Hematopoietic multipotent progenitor cell treated with erythropoietin and hydrocortisone succinate and interleukin-3 and kit ligand, for 8 days (in vitro differentiated cells): ENCODE data around the gene EFNA2.

Experiments used
- DNase-seq: peaks from one replicate; pipeline ENCODE4 v3.0.0-alpha.2; 2015

The EFNA2 gene

GRCh38 chr19:1249298-1249989 is 36.2 kb upstream of the EFNA2 start:
- DNase-seq = peak; percentile 95

- DNase-seq = no peak
Measured at GRCh38 chr19:1249990-1250436, 35.7 kb upstream of the EFNA2 start.

GRCh38 chr19:1250437-1251260 is 35.0 kb upstream of the EFNA2 start:
- DNase-seq = peak; percentile 43

- DNase-seq = peak; percentile 76
Measured at GRCh38 chr19:1251330-1252220, 34.1 kb upstream of the EFNA2 start.

GRCh38 chr19:1252221-1252820 is 33.4 kb upstream of the EFNA2 start:
- peak; percentile 65 for DNase-seq

GRCh38 chr19:1252821-1253513 is 32.7 kb upstream of the EFNA2 start:
- DNase-seq = peak; percentile 90

GRCh38 chr19:1253514-1254080 is 32.1 kb upstream of the EFNA2 start:
- DNase-seq = no peak

GRCh38 chr19:1254081-1254527 is 31.6 kb upstream of the EFNA2 start:
- no peak for DNase-seq

- no peak for DNase-seq
Measured at GRCh38 chr19:1254530-1255185, 31.0 kb upstream of the EFNA2 start.

GRCh38 chr19:1255186-1256161 is 30.2 kb upstream of the EFNA2 start:
- no peak for DNase-seq

GRCh38 chr19:1256646-1257474 is 28.8 kb upstream of the EFNA2 start:
- DNase-seq = no peak

GRCh38 chr19:1257475-1258162 is 28.1 kb upstream of the EFNA2 start:
- no peak for DNase-seq

GRCh38 chr19:1258163-1258492 is 27.5 kb upstream of the EFNA2 start:
- DNase-seq = no peak

- no peak for DNase-seq
Measured at GRCh38 chr19:1258707-1259205, 26.9 kb upstream of the EFNA2 start.

- peak; percentile 63 for DNase-seq
Measured at GRCh38 chr19:1259206-1259875, 26.3 kb upstream of the EFNA2 start.

GRCh38 chr19:1259876-1260748 is 25.6 kb upstream of the EFNA2 start:
- DNase-seq = no peak
